H1 (cell line): Measurements from ENCODE around the gene UBE3B. TPM values are rescaled to one million over a fixed set of nuclear protein-coding genes. Genes with fewer than 3 reads are reported as not detected.

Experiments used
- CTCF ChIA-PET: fragments of 300-600 bp; sonication (Branson Sonifier 250); formaldehyde crosslinking; loops from one replicate; lab custom pipeline; 2021; ENCODE audit not compliant: partially characterized antibody; lab: Charles Lee
- POLR2A ChIA-PET: fragments of 300-600 bp; sonication (Branson Sonifier 250); formaldehyde crosslinking; loops from one replicate; lab custom pipeline; 2021; ENCODE audit warnings: inconsistent platforms; ENCODE audit not compliant: partially characterized antibody; lab: Charles Lee
- DNase-seq, 2 experiments: peaks; one replicate each; pipeline versions ENCODE4 v3.0.0 to v3.0.0-alpha.2; 2010 to 2022; ENCODE audit warnings: low spot score in 2 of 2, low read depth in 1 of 2, mixed read lengths in 1 of 2
- FAIRE-seq: peaks from 2 replicates; lab custom pipeline; 2011; peaks lifted over from hg19 to GRCh38; lab: Jason Lieb, UNC
- H2AFZ ChIP-seq: 2 replicates; pipeline ENCODE4 v1.8.1; 2012; ENCODE audit warnings: low read length, inconsistent platforms
- H2AK5ac ChIP-seq: 2 replicates; pipeline ENCODE4 v1.6.1; 2013; ENCODE audit warnings: low read depth, low read length
- H2BK120ac ChIP-seq: replicated peaks from 2 replicates; pipeline ENCODE3; 2013; ENCODE audit warnings: low read depth, low read length, inconsistent platforms
- H2BK12ac ChIP-seq: 2 replicates; pipeline ENCODE4 v1.6.1; 2013; ENCODE audit warnings: low read depth, low read length
- H2BK15ac ChIP-seq: 2 replicates; pipeline ENCODE4 v1.6.1; 2013; ENCODE audit warnings: low read length
- H2BK20ac ChIP-seq: 2 replicates; pipeline ENCODE4 v1.6.1; 2013; ENCODE audit warnings: low read length
- H2BK5ac ChIP-seq: 2 replicates; pipeline ENCODE4 v1.6.1; 2013; ENCODE audit warnings: low read depth, low read length
- H3K14ac ChIP-seq: 2 replicates; pipeline ENCODE4 v1.6.1; 2013; ENCODE audit warnings: inconsistent platforms; ENCODE audit not compliant: insufficient read length
- H3K18ac ChIP-seq: 2 replicates; pipeline ENCODE4 v1.6.1; 2013; ENCODE audit warnings: low read length; ENCODE audit errors: extremely low read depth
- H3K23ac ChIP-seq: 2 replicates; pipeline ENCODE4 v1.6.1; 2013; ENCODE audit warnings: inconsistent platforms; ENCODE audit not compliant: insufficient read length
- H3K23me2 ChIP-seq: 2 replicates; pipeline ENCODE4 v1.6.1; 2013; ENCODE audit warnings: low read depth, low read length
- H3K27ac ChIP-seq: 2 replicates; pipeline ENCODE4 v1.6.1; 2011; ENCODE audit warnings: low read depth, low read length, inconsistent platforms
- H3K27me3 ChIP-seq, 4 experiments: replicated peaks in 1 of 4; 1 replicate in 1 of 4; 2 replicates in 3 of 4; pipeline versions ENCODE4 v1.6.1 to v1.8.1; 2011 to 2013; ENCODE audit warnings: low read length in 3 of 4, mild to moderate bottlenecking in 3 of 4, inconsistent platforms in 2 of 4, mixed read lengths in 2 of 4, moderate library complexity in 1 of 4; ENCODE audit not compliant: control insufficient read depth in 3 of 4, insufficient read depth in 3 of 4; ENCODE audit errors: extremely low read depth in 1 of 4
- H3K36me3 ChIP-seq, 4 experiments: 2 replicates each; pipeline versions ENCODE4 v1.6.1 to v1.8.1; 2011 to 2013; ENCODE audit warnings: mild to moderate bottlenecking in 4 of 4, low read length in 3 of 4, moderate library complexity in 2 of 4, control low read depth in 1 of 4, inconsistent platforms in 1 of 4; ENCODE audit not compliant: insufficient read depth in 4 of 4, control insufficient read depth in 2 of 4
- H3K4ac ChIP-seq: replicated peaks from 2 replicates; pipeline ENCODE3; 2013; ENCODE audit warnings: low read length, low read depth, mixed read lengths, inconsistent platforms; ENCODE audit not compliant: insufficient read length
- H3K4me1 ChIP-seq, 4 experiments: replicated peaks in 1 of 4; 1 replicate in 1 of 4; 2 replicates in 3 of 4; pipeline versions ENCODE4 v1.6.1 to v1.8.1; 2011 to 2013; ENCODE audit warnings: low read length in 3 of 4, inconsistent platforms in 2 of 4, mixed read lengths in 1 of 4; ENCODE audit not compliant: insufficient read depth in 4 of 4, control insufficient read depth in 3 of 4
- H3K4me2 ChIP-seq, 2 experiments: 2 replicates each; pipeline versions ENCODE4 v1.6.1 to v1.8.1; 2011 to 2013; ENCODE audit warnings: low read depth in 2 of 2, low read length in 2 of 2, control low read depth in 1 of 2, inconsistent platforms in 1 of 2, mild to moderate bottlenecking in 1 of 2; ENCODE audit not compliant: insufficient read depth in 1 of 2
- H3K4me3 ChIP-seq, 4 experiments: fragments of 200-600, 300-600 bp in 1 of 4; sonication (generic), shearing (Covaris generic), sonication (Bioruptor Twin) in 1 of 4; 2 replicates each; pipeline versions ENCODE4 v1.5.1 to v1.8.1; 2011 to 2016; ENCODE audit warnings: low read length in 4 of 4, low read depth in 3 of 4, control low read depth in 2 of 4, inconsistent platforms in 2 of 4, mild to moderate bottlenecking in 2 of 4, mixed read lengths in 1 of 4, moderate library complexity in 1 of 4; ENCODE audit not compliant: insufficient read depth in 2 of 4; ENCODE audit errors: extremely low read depth in 1 of 4
- H3K56ac ChIP-seq: replicated peaks from 2 replicates; pipeline ENCODE3; 2013; ENCODE audit warnings: low read depth, mild to moderate bottlenecking, mixed read lengths, low read length, inconsistent platforms; ENCODE audit not compliant: insufficient read length
- H3K79me1 ChIP-seq: 2 replicates; pipeline ENCODE4 v1.6.1; 2013; ENCODE audit warnings: low read depth, low read length, control low read depth
- H3K79me2 ChIP-seq, 2 experiments: 2 replicates each; pipeline versions ENCODE4 v1.6.1 to v1.8.1; 2012 to 2013; ENCODE audit warnings: low read length in 2 of 2, mild to moderate bottlenecking in 2 of 2, inconsistent platforms in 1 of 2; ENCODE audit not compliant: insufficient read depth in 2 of 2, control insufficient read depth in 1 of 2
- H3K9ac ChIP-seq, 4 experiments: replicated peaks in 1 of 4; 1 replicate in 1 of 4; 2 replicates in 3 of 4; pipeline versions ENCODE4 v1.6.1 to v1.8.1; 2011 to 2013; ENCODE audit warnings: low read depth in 3 of 4, low read length in 3 of 4, control low read depth in 2 of 4, mild to moderate bottlenecking in 2 of 4, moderate library complexity in 2 of 4, inconsistent platforms in 1 of 4; ENCODE audit errors: extremely low read depth in 1 of 4
- H3K9me3 ChIP-seq, 2 experiments: 2 replicates each; pipeline versions ENCODE4 v1.6.1 to v1.8.1; 2012 to 2013; ENCODE audit warnings: mild to moderate bottlenecking in 2 of 2, moderate library complexity in 2 of 2, control low read depth in 1 of 2, inconsistent platforms in 1 of 2, low read depth in 1 of 2, low read length in 1 of 2, mixed read lengths in 1 of 2; ENCODE audit not compliant: insufficient read depth in 2 of 2
- H4K20me1 ChIP-seq, 2 experiments: replicated peaks in 1 of 2; 2 replicates each; pipeline versions ENCODE3 to v1.8.1; 2011 to 2013; ENCODE audit warnings: inconsistent platforms in 2 of 2, low read length in 2 of 2, mild to moderate bottlenecking in 1 of 2; ENCODE audit not compliant: insufficient read depth in 2 of 2, control insufficient read depth in 1 of 2
- H4K5ac ChIP-seq: 2 replicates; pipeline ENCODE4 v1.6.1; 2013; ENCODE audit warnings: low read length, low read depth, mixed read lengths, inconsistent platforms; ENCODE audit not compliant: insufficient read length
- H4K8ac ChIP-seq: 2 replicates; pipeline ENCODE4 v1.8.0; 2013; ENCODE audit warnings: mild to moderate bottlenecking, moderate library complexity, low read length, inconsistent platforms; ENCODE audit not compliant: insufficient read depth; ENCODE audit errors: extremely low read depth
- H4K91ac ChIP-seq: replicated peaks from 2 replicates; pipeline ENCODE3; 2013; ENCODE audit warnings: low read length, mixed read lengths, inconsistent platforms; ENCODE audit not compliant: insufficient read length
- CBX5 ChIP-seq: fragments of 300-800, 300-1000 bp; sonication (generic); IDR thresholded peaks from 2 replicates; pipeline ENCODE4 v1.7.1; 2016; ENCODE audit warnings: antibody characterized with exemption, low read length, low read depth
- CHD1 ChIP-seq: IDR thresholded peaks from 2 replicates; pipeline ENCODE4 v1.6.1; 2012; ENCODE audit warnings: low read depth, low read length, improper control_type of control experiment
- CTBP2 ChIP-seq: IDR thresholded peaks from 2 replicates; pipeline ENCODE4 v1.7.0; 2011; ENCODE audit warnings: borderline replicate concordance, mild to moderate bottlenecking, moderate library complexity, mixed read lengths, low read length; ENCODE audit not compliant: insufficient read depth, insufficient read length
- GABPA ChIP-seq: IDR thresholded peaks from 2 replicates; pipeline ENCODE4 v1.6.1; 2011; ENCODE audit warnings: mild to moderate bottlenecking, low read length, moderate library complexity, borderline replicate concordance; ENCODE audit not compliant: insufficient read depth
- GTF2F1 ChIP-seq: IDR thresholded peaks from 2 replicates; pipeline ENCODE4 v1.6.1; 2012; ENCODE audit warnings: low read depth, low read length, improper control_type of control experiment, borderline replicate concordance
- JUND ChIP-seq: IDR thresholded peaks from 2 replicates; pipeline ENCODE4 v1.6.1; 2011; ENCODE audit warnings: mild to moderate bottlenecking, improper control_type of control experiment, low read length
- KDM4A ChIP-seq: IDR thresholded peaks from one replicate; pipeline ENCODE4 v1.7.1; 2012; ENCODE audit warnings: low read depth, mild to moderate bottlenecking, moderate library complexity, low read length, inconsistent platforms; ENCODE audit not compliant: severe bottlenecking
- SAP30 ChIP-seq: fragments of 300-600 bp; sonication (generic); IDR thresholded peaks from 2 replicates; pipeline ENCODE4 v1.7.1; 2012; ENCODE audit warnings: low read length, moderate library complexity, mild to moderate bottlenecking, inconsistent platforms; ENCODE audit not compliant: insufficient read depth, insufficient replicate concordance
- SP2 ChIP-seq: IDR thresholded peaks from 2 replicates; pipeline ENCODE4 v1.6.1; 2012; ENCODE audit warnings: mild to moderate bottlenecking, low read length, inconsistent platforms
- SRF ChIP-seq: IDR thresholded peaks from 2 replicates; pipeline ENCODE4 v1.6.1; 2011; ENCODE audit warnings: mild to moderate bottlenecking, low read depth, low read length, moderate library complexity
- TAF1 ChIP-seq: IDR thresholded peaks from 2 replicates; pipeline ENCODE4 v1.6.1; 2011; ENCODE audit warnings: mild to moderate bottlenecking, low read depth, low read length
- TAF7 ChIP-seq: optimal IDR thresholded peaks from 2 replicates; pipeline ENCODE3; 2011; ENCODE audit warnings: low read depth, mild to moderate bottlenecking, inconsistent platforms, low read length, moderate library complexity, borderline replicate concordance
- TCF12 ChIP-seq: IDR thresholded peaks from 2 replicates; pipeline ENCODE4 v1.6.1; 2011; ENCODE audit warnings: low read depth, mild to moderate bottlenecking, low read length
- YY1 ChIP-seq: IDR thresholded peaks from 2 replicates; pipeline ENCODE4 v1.6.1; 2011; ENCODE audit warnings: low read depth, mild to moderate bottlenecking, low read length
- WGBS, 2 experiments: shearing (Covaris generic) in 1 of 2; methylation state at CpG; one replicate each; pipeline versions ENCODE4 v1.1.6 to v1.1.7; 2013 to 2015; ENCODE audit warnings: low lambda C conversion rate in 2 of 2, mixed read lengths in 2 of 2, inconsistent platforms in 1 of 2, low coverage in 1 of 2, missing lambda C conversion rate in 1 of 2; ENCODE audit not compliant: insufficient replicate concordance in 2 of 2, insufficient coverage in 1 of 2, insufficient read length in 1 of 2; ENCODE audit errors: extremely low coverage in 1 of 2, missing lambda C conversion rate in 1 of 2; 5-methylcytosine and 5-hydroxymethylcytosine counted together
- polyA plus RNA-seq, 7 experiments: library from polyadenylated mRNA; depleted of rRNA in 3 of 7; stranded (reverse) in 5 of 7; unstranded in 2 of 7; fragments of >200 nt in 5 of 7; fragments of 200-250 nt in 2 of 7; gene quantifications; 1 replicate in 5 of 7; 2 replicates in 1 of 7; 4 replicates in 1 of 7; pipeline versions ENCODE4 v1.2.1 to v1.2.3, GENCODE V29; 2011 to 2013; ENCODE audit warnings: missing spikeins in 2 of 7, mixed read lengths in 2 of 7
- total RNA-seq: library from RNA; stranded (reverse); fragmentation: NEBNext Ultra II Directional; extraction: Animal tissue kit (Norgen Biotek cat#: 25700); gene quantifications from 2 replicates; pipeline ENCODE4 v1.2.1, GENCODE V29; 2021

The UBE3B gene
- total and polyA plus RNA-seq, 2 of the 8 experiments (the other 6 are each of a cell fraction or from before 2014, with no cell fraction given) = 14.0 to 21.1 TPM

DNA sequence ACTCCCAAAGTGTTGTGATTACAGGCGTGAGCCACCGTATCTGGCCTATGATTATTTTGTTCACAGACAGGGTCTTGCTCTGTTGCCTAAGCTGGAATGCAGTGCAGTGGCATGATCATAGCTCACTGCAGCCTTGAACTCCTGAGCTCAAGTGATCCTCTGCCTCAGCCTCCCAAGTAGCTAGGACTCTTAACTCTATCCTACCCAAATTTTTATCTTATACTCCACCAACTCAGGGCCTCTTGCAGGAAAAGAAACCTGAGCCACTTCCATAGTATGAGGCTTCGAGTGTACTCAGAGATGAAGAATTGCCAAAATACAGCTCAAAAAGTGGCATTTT lies 95.0 kb downstream of the UBE3B start:
- H2AFZ ChIP-seq = no peak overlapping the region
- H3K23ac ChIP-seq = no peak overlapping the region
- no peaks in the 10 kb centered on the region for H3K79me1 ChIP-seq
- no peak overlapping the region for H4K5ac ChIP-seq
- no peaks in the 10 kb centered on the region for H3K27me3 ChIP-seq
- DNase-seq (no peak), FAIRE-seq (no peak)
- no peak overlapping the region for H3K27ac ChIP-seq
- H2BK15ac ChIP-seq = no peak overlapping the region; the same call in 1 of the 2 replicates
- CTCF ChIA-PET = interaction anchor here (0.6 to 1.5 kb wide), 5 partner anchors 14 to 144 kb away, joined by 3 to 6 read pairs (median 3); no protein-coding TSS in a partner anchor
- no peak overlapping the region for H3K18ac ChIP-seq
- no peak overlapping the region for H2BK5ac ChIP-seq
- H3K4me3 ChIP-seq = peak overlapping the region in 2 of 4 experiments; percentile 71 to 87; a peak in 3 of 8 replicates
- H3K9ac ChIP-seq = no peak overlapping the region
- peaks cover 5% of the 10 kb centered on the region; the same call in 1 of the 2 replicates for H3K23me2 ChIP-seq
- no peak overlapping the region for H2BK20ac ChIP-seq
- no peak overlapping the region for H3K56ac ChIP-seq
- WGBS, 2 experiments = 93% methylated on average over 3 of the region's 3 CpGs; no CpG with 5 or more reads in 1 of the 2 experiments
- peaks cover 2 to 23% (median 14%) of the 10 kb centered on the region in 4 experiments; a peak in 5 of 8 replicates for H3K36me3 ChIP-seq
- POLR2A ChIA-PET = interaction anchor here (0.7 to 3.0 kb wide), 4 partner anchors 9 to 20 kb away, joined by 3 to 13 read pairs (median 8); no protein-coding TSS in a partner anchor
- peaks cover 2 to 4% (median 3%) of the 10 kb centered on the region in 4 experiments; a peak in 4 of 7 replicates for H3K4me1 ChIP-seq
- H4K8ac ChIP-seq = no peak overlapping the region
- no peaks in the 10 kb centered on the region for H3K9me3 ChIP-seq
- H2BK12ac ChIP-seq = peak overlapping the region; percentile 88; the same call in 1 of the 2 replicates
- no peak overlapping the region for H2AK5ac ChIP-seq
- no peak overlapping the region for H3K14ac ChIP-seq
- peak overlapping the region; percentile 69 for H2BK120ac ChIP-seq
- H4K20me1 ChIP-seq = peaks cover 0 to 2% of the 10 kb centered on the region in 2 experiments
- peak overlapping the region; percentile 64 to 94; a peak in 2 of 4 replicates for H3K4me2 ChIP-seq
- no peak overlapping the region for H4K91ac ChIP-seq
- H3K4ac ChIP-seq = no peak overlapping the region
- H3K79me2 ChIP-seq = peaks cover 0 to 6% of the 10 kb centered on the region in 2 experiments; a peak in 1 of 4 replicates
- TF ChIP-seq GTF2F1 = no peak
- no peak for TF ChIP-seq KDM4A
- no peak for TF ChIP-seq TAF1
- no peak for TF ChIP-seq SAP30
- TF ChIP-seq TCF12 = no peak
- TF ChIP-seq TAF7 = no peak
- no peak for TF ChIP-seq CHD1
- TF ChIP-seq YY1 = no peak
- TF ChIP-seq CTBP2 = no peak
- no peak for TF ChIP-seq CBX5
- no peak for TF ChIP-seq GABPA
- no peak for TF ChIP-seq SP2
- TF ChIP-seq JUND = no peak
- TF ChIP-seq SRF = no peak
